ENCODE data around the gene LMO7.

- TF ChIP-seq CTCF (IDR thresholded peaks at IDR 0.05) (no peak), POLR2A (IDR thresholded peaks at IDR 0.05) (no peak)
Measured at GRCh38 chr13:75787249-75787928, 151.3 kb downstream of the LMO7 start.
